GM19035 (cell line): Measurements from ENCODE around the gene SLC66A3.

ENCODE experiments used
- ATAC-seq: cut with Tn5 transposase; IDR thresholded peaks from one replicate; pipeline ENCODE4 v1.9.1; 2021; ENCODE audit not compliant: unreplicated experiment

Gene SLC66A3

DNA sequence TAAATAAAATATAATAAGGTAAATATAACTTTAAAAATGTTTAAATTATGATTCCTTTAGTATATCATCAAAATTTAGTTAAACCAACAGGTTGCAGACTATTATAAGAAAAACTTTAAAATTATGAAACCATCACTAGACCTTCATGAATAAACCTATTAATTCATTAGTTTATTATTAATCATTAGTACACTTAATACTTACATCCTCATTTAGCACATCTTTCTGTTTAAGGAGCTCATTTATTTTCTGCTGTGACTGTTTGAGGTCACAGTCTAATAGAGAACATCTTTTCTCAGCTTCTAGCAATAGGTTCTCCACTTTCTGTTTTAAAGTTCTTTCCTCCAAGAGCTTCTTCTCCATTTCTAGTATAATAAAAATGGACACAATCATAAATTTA lies 52.8 kb downstream of the SLC66A3 start:
- no peak for ATAC-seq

DNA sequence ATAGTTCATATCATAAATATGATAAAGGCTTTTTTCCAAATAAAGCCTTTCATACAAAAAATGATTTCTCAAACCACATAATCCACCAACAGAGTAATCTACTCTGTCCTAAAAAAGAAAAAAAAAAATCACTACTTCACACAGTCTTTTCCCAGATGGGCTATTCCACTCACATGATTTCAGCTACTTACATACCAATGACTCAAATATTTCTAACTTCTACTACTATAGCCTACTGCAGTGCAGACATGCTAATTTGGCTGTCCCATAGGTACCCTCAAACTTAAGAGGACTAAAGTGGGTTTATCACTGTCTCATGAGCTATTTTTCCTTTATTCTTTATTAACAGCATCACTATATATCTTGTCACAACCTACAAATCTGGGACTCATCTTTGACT lies 57.4 kb downstream of the SLC66A3 start:
- ATAC-seq, result no peak

GRCh38 chr2:11213090-11213638 lies 57.9 kb downstream of the SLC66A3 start:
- ATAC-seq, result no peak

DNA sequence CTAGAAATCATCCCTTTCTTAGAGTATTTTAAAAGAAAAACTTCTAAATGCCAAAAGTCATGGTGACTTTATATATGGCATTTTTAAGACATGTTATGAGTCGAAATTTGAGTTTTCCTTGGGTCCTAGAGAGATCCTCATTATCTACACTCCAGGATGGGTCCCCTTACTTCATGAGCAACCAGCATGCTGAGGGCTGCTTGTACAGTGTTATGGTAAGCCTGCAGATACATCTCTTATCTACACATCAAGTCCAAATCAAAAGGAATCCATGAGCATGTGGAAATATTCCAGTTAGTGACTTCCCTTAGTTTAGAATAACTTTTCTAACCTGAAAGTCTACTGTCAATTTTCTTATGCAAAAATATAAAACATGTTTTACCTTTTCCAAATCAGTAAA lies 58.7 kb downstream of the SLC66A3 start:
- no peak for ATAC-seq

DNA sequence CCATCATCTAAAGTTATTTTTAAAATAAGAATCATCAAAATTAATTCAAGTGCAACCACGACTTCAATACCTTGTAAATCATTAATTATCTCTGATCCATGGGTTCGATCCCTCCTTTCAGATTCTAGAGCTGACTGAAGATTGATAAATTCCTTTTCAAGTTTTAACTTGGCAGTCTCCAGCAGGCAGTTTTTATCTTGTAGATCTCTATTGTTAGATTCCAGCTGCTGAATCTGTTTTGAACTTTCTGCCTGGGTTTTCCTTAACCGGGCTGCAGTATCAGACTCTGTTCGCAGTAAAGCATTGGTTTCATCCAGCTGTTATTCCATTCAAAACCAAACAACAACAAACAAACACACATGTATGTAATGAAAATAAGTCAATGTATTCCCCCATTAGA lies 59.5 kb downstream of the SLC66A3 start:
- ATAC-seq, result no peak

- no peak for ATAC-seq
Measured at GRCh38 chr2:11215407-11215806, 60.1 kb downstream of the SLC66A3 start.

- no peak for ATAC-seq
Measured at GRCh38 chr2:11220445-11220844, 65.2 kb downstream of the SLC66A3 start.

DNA sequence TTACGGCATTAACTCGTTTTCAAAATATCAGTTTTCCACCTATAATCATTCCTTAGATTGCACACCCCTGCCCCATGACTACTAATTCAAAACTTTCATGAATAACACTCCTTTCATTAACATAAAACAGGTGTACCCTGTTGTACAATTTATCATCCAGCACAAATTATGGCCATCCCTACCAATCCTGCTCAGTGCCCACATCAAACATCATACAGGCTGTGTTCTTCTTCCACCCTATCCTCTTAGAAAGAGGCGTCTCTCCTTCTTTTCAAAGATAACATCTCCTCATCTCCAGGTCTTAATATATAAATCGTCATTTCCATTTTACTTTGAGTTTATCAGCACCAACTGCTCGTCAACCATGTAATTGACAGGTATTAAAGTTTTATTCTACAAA lies 67.6 kb downstream of the SLC66A3 start:
- no peak for ATAC-seq

- no peak for ATAC-seq
Measured at GRCh38 chr2:11224887-11225286, 69.6 kb downstream of the SLC66A3 start.

DNA sequence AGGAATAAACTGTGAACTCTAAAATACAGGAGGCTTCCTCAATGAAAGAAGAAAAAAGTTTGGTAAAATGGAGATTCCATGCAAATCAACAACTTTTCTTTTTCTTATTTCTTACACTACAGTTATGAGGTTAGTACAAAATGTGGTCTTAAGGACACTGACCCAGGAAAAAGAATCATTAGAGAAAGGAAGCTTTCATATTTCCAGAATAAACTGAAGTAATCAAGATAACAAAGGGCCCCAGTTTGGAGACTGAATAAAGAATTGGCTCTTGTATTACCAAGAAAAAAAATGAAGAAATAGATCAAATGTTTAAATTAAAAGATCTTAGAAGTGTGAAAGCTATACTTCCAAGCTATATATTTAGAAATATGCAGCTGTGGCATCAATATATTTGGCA lies 72.3 kb downstream of the SLC66A3 start:
- ATAC-seq, result no peak
